Spleen (tissue), 11 donors: ENCODE results near the gene SEC14L2. TPM values are rescaled to one million over a fixed set of nuclear protein-coding genes. Genes with fewer than 3 reads are reported as not detected.
"Not testable (repeated sequence)": the region's sequence is repeated elsewhere in the genome, so short reads cannot be mapped to it uniquely, and the experiment has no call there.

Experiments
- DNase-seq: peaks from one replicate; pipeline ENCODE4 v3.0.0-alpha.2; 2020
- H3K27ac ChIP-seq, 8 donors: fragments of 200-600 bp; sonication (generic) in 7 of 8; 1 replicate in 4 of 8; 2 replicates in 4 of 8; pipeline versions ENCODE4 v1.5.0 to v1.8.0; 2016 to 2021; ENCODE audit warnings: inconsistent platforms in 4 of 8, mild to moderate bottlenecking in 4 of 8, moderate library complexity in 1 of 8
- H3K27me3 ChIP-seq, 7 donors: fragments of 200-600 bp; sonication (generic) in 6 of 7; replicated peaks in 1 of 7; 1 replicate in 4 of 7; 2 replicates in 3 of 7; pipeline versions ENCODE4 v1.5.0 to v1.8.0; 2016 to 2021; ENCODE audit warnings: inconsistent platforms in 3 of 7, mild to moderate bottlenecking in 1 of 7
- H3K36me3 ChIP-seq, 6 donors: fragments of 200-600 bp; sonication (generic) in 5 of 6; 1 replicate in 4 of 6; 2 replicates in 2 of 6; pipeline versions ENCODE4 v1.5.0 to v1.8.0; 2016 to 2021; ENCODE audit warnings: inconsistent platforms in 2 of 6
- H3K4me1 ChIP-seq, 6 donors: fragments of 200-600 bp; sonication (generic) in 5 of 6; 1 replicate in 3 of 6; 2 replicates in 3 of 6; pipeline versions ENCODE4 v1.5.0 to v1.8.0; 2016 to 2021; ENCODE audit warnings: inconsistent platforms in 3 of 6
- H3K4me3 ChIP-seq, 8 donors: fragments of 200-600 bp; sonication (generic) in 7 of 8; 1 replicate in 4 of 8; 2 replicates in 4 of 8; pipeline versions ENCODE4 v1.5.0 to v1.8.0; 2016 to 2021; ENCODE audit warnings: inconsistent platforms in 4 of 8, mild to moderate bottlenecking in 4 of 8, moderate library complexity in 2 of 8
- H3K9me3 ChIP-seq, 8 donors: fragments of 200-600 bp; sonication (generic) in 7 of 8; 1 replicate in 4 of 8; 2 replicates in 4 of 8; pipeline versions ENCODE4 v1.5.0 to v1.8.0; 2016 to 2021; ENCODE audit warnings: inconsistent platforms in 4 of 8
- POLR2A ChIP-seq, 3 donors: fragments of 450-650 bp; IDR thresholded peaks; one replicate each; pipeline ENCODE4 v1.5.1; 2017; ENCODE audit warnings: antibody characterized with exemption in 3 of 3, mild to moderate bottlenecking in 1 of 3
- POLR2AphosphoS5 ChIP-seq, 3 donors: sonication (generic); formaldehyde crosslinking; IDR thresholded peaks; one replicate each; pipeline ENCODE4 v1.5.1; 2017; ENCODE audit warnings: antibody characterized with exemption in 3 of 3
- WGBS, 5 donors: extraction: QIAGEN DNeasy Blood & Tissue Kit in 3 of 5; methylation state at CpG; one replicate each; pipeline versions ENCODE4 v1.1.5 to v1.1.7; 2013 to 2018; 5-methylcytosine and 5-hydroxymethylcytosine counted together
- intact Hi-C: fragments of 100-400 bp; cut with DNase I; formaldehyde crosslinking; loops from one replicate; pipeline ENCODE4 v1.15.0; 2023; ENCODE audit warnings: low total_unique reads
- polyA plus RNA-seq, 3 donors: library from polyadenylated mRNA; stranded (reverse); fragments of 200-250 nt; gene quantifications; one replicate each; pipeline ENCODE4 v1.2.1, GENCODE V29; 2013
- total RNA-seq, 7 donors: library from RNA; depleted of rRNA in 3 of 7; stranded (reverse); fragments of >200 nt in 3 of 7; fragmentation: NEBNext Ultra II Directional in 4 of 7; extraction: Animal tissue kit (Norgen Biotek cat#: 25700) in 4 of 7; gene quantifications; one replicate each; pipeline versions ENCODE4 v1.1.0 to v1.2.1, GENCODE V29; 2016 to 2021
- TF ChIP-seq, protein P1 (sequence below), 11 experiments: fragments of 200-600 bp in 7 of 11; fragments of 450-650 bp in 4 of 11; sonication (generic) in 4 of 11; IDR thresholded peaks in 8 of 11; conservative IDR thresholded peaks in 3 of 11; 1 replicate in 7 of 11; 2 replicates in 4 of 11; pipeline versions ENCODE4 v1.4.0 to v1.8.0; 2016 to 2021; ENCODE audit warnings: antibody characterized with exemption in 11 of 11, inconsistent platforms in 4 of 11, mild to moderate bottlenecking in 1 of 11
- donor health status: healthy with polysubstance abuse.
- donor health status: DM: no; HTN: no; CAD: no; lungs with moderate emphysema.
- donor health status: DM: no; HTN: no; CAD: no.
- donor health status: Bipolar disorder and iron deficiency.
- donor health status: healthy.
- donor health status: DM: no; HTN: no; CAD: no.
- donor health status: DM: yes; HTN: yes; CAD: no.

The SEC14L2 gene
- total and polyA plus RNA-seq, 10 donors, result 0.52 to 6.1 (median 1.7) TPM

DNA sequence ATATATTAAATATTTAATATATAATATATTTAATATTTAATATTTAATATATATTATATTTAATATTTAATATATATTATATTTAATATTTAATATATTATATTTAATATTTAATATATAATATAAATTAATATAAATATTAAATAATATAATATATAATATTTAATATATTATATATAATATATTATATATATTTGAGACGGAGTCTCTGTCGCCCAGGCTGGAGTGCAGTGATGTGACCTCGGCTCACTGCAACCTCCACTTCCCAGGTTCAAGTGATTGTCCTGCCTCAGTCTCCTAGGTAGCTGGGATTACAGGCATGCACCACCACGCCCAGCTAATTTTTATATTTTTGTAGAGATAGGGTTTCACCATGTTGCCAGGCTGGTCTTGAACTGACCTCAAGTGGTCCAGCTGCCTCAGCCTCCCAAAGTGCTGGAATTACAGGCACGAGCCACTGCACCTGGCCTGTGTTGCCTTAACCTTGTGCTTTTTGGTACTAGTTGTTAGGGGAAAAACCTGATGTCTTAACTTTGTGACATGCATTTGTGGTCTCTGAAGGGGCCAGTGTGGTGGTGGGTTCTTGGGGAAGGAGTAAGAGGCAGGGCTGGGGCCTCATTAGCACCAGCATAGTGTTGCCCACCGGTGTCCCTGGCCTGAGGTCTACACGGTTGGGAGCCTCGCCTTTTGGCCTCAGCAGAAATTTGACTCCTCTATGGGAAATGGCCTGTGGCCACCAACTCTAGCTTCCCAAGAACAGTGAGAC is 58.4 kb downstream of the SEC14L2 start:
- WGBS, 5 donors, result 88 to 94% (median 92%) methylated on average over 8 of the region's 8 CpGs
- no peak for TF ChIP-seq POLR2AphosphoS5 (IDR thresholded peaks at IDR 0.05)
- TF ChIP-seq, protein P1, sequence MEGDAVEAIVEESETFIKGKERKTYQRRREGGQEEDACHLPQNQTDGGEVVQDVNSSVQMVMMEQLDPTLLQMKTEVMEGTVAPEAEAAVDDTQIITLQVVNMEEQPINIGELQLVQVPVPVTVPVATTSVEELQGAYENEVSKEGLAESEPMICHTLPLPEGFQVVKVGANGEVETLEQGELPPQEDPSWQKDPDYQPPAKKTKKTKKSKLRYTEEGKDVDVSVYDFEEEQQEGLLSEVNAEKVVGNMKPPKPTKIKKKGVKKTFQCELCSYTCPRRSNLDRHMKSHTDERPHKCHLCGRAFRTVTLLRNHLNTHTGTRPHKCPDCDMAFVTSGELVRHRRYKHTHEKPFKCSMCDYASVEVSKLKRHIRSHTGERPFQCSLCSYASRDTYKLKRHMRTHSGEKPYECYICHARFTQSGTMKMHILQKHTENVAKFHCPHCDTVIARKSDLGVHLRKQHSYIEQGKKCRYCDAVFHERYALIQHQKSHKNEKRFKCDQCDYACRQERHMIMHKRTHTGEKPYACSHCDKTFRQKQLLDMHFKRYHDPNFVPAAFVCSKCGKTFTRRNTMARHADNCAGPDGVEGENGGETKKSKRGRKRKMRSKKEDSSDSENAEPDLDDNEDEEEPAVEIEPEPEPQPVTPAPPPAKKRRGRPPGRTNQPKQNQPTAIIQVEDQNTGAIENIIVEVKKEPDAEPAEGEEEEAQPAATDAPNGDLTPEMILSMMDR (IDR thresholded peaks at IDR 0.05 in 8 of 11, conservative IDR thresholded peaks at IDR 0.05 in 3 of 11), result no peak
- no peak for TF ChIP-seq POLR2A (IDR thresholded peaks at IDR 0.05)

DNA sequence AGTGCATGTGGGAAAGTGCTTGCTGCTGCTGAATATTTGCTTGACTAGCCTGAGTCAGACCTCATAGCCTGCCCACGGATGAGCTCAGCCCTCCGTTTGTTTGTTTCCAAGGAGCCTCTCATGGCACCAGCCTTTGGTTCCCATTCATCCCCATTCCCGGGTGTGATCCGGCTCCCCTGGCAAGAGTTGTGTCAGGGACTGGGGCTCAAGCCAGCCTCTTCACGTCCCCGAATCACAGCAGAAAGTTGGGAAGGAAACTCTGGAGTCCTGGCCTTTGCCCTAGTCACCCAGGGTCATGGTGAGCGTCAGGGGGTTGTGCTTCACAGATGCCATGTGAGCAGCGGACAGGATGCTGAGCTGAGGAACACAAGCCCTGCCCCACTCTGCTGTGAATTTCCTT is 61.2 kb downstream of the SEC14L2 start:
- Histone ChIP-seq H3K27me3 (peaks cover 0 to 9% (median 0%) of the 10 kb centered on the region in 7 donors), H3K36me3 (no peaks in the 10 kb centered on the region), H3K4me3 (no peak overlapping the region), H3K9me3 (no peaks in the 10 kb centered on the region), H3K27ac (no peak overlapping the region), H3K4me1 (no peaks in the 10 kb centered on the region)
- intact Hi-C loops, result no loop called here
- TF ChIP-seq POLR2AphosphoS5 (IDR thresholded peaks at IDR 0.05) (no peak), POLR2A (IDR thresholded peaks at IDR 0.05) (no peak)
- TF ChIP-seq, protein P1 (IDR thresholded peaks at IDR 0.05 in 8 of 11, conservative IDR thresholded peaks at IDR 0.05 in 3 of 11), result no peak
- no peak for DNase-seq
- WGBS, 5 donors, result 66 to 84% (median 76%) methylated on average over 5 to 8 of the region's 8 CpGs

More for the DNA sequence above, 58.4 kb downstream of the SEC14L2 start:
- no peak for DNase-seq
- intact Hi-C loops, result no loop called here
- no peaks in the 10 kb centered on the region for H3K9me3 ChIP-seq
- peaks cover 0 to 8% (median 0%) of the 10 kb centered on the region in 7 donors for H3K27me3 ChIP-seq
- no peaks in the 10 kb centered on the region for H3K4me1 ChIP-seq
- no peak overlapping the region for H3K27ac ChIP-seq
- no peak overlapping the region for H3K4me3 ChIP-seq
- H3K36me3 ChIP-seq, result no peaks in the 10 kb centered on the region

DNA sequence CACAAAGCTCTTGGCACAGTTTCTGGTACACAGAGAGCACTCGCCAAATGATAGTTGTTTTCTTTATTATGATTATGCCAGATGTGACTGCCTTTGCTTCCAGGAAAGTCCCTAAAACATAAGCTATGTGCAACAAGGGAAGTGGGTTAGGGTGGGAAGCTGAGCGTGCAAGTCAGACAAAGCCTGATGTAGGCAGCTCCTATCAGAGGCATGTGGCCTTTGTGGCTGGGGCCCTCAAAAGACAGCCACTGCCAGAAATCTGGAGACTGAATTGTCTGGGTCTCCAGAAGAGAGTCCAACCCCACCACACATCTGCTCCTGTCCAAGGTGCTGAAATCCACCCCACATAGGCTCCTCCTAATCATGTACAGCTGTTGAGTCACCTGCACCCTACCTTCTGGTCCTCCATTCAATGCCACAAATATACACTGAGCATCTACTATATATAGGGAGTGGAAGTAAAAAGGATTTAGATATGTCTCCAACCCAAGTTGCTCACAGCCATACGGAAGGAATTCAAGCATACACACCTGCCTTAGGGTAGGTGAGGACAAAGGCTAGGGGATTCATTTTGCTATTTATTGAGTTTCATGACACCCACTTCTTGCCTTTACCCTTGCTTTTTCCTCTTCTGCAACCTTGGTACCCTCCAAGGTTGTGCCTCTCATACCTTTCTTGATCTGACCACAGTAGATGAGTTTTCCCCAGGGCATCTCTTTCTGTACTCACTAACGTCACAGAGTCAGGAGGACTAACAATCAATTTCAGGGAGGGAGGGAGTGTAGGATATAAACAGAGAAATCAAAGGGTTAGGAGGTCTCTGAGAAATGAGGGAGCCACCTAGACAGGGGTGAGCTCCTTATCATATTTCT is 62.6 kb downstream of the SEC14L2 start:
- TF ChIP-seq POLR2AphosphoS5 (IDR thresholded peaks at IDR 0.05) (no peak), POLR2A (IDR thresholded peaks at IDR 0.05) (no peak)
- TF ChIP-seq, protein P1 (IDR thresholded peaks at IDR 0.05 in 8 of 11, conservative IDR thresholded peaks at IDR 0.05 in 3 of 11), result no peak
- Histone ChIP-seq H3K27ac (no peak overlapping the region), H3K4me1 (no peaks in the 10 kb centered on the region), H3K9me3 (no peaks in the 10 kb centered on the region), H3K4me3 (no peak overlapping the region), H3K36me3 (no peaks in the 10 kb centered on the region), H3K27me3 (peaks cover 0 to 9% (median 0%) of the 10 kb centered on the region in 7 donors)
- intact Hi-C loops, result no loop called here
- no peak for DNase-seq
- 45 to 73% (median 64%) methylated on average over 4 of the region's 4 CpGs for whole genome bisulfite sequencing, 5 donors

DNA sequence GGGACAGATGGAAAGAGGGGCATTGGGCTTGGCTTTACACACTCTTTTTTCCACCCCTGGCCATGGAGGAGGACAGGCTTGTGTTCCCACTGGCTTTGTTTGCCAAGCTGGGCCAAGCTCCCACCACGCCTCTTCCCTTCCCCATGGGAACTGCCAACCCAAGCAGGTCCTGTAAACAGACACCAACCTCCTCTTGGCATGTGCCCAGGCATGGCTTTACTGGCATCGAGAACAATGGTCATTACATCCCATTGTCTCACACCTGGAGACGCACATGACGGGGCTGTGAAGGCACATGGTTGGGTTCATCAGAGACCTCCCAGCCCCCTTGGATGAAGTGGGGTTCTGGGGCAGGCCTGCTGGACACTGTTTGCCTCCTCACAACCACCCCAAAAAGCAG is 63.3 kb downstream of the SEC14L2 start:
- Histone ChIP-seq H3K27ac (no peak overlapping the region), H3K27me3 (peaks cover 0 to 10% (median 0%) of the 10 kb centered on the region in 7 donors), H3K4me1 (no peaks in the 10 kb centered on the region), H3K36me3 (no peaks in the 10 kb centered on the region), H3K9me3 (no peaks in the 10 kb centered on the region), H3K4me3 (no peak overlapping the region)
- TF ChIP-seq POLR2AphosphoS5 (IDR thresholded peaks at IDR 0.05) (no peak), POLR2A (IDR thresholded peaks at IDR 0.05) (no peak)
- TF ChIP-seq, protein P1 (IDR thresholded peaks at IDR 0.05 in 8 of 11, conservative IDR thresholded peaks at IDR 0.05 in 3 of 11), result no peak
- intact Hi-C loops, result no loop called here
- no peak for DNase-seq
- 67 to 93% (median 86%) methylated on average over 1 to 4 of the region's 4 CpGs for WGBS, 5 donors

DNA sequence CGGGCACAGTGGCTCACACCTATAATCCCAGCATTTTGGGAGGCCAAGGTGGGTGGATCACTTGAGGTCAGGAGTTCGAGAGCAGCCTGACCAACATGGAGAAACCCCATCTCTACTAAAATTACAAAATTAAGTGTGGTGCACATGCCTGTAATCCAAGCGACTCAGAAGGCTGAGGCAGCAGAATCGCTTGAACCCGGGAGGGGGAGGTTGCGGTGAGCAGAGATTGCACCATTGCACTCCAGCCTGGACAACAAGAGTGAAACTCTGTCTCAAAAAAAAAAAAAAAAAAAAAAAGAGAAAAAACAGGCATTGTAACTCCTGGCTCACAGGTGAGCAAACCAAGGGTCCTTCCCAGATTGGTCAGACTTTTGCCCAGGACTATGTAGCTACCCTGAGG is 63.7 kb downstream of the SEC14L2 start:
- H3K4me3 ChIP-seq, DNase-seq, H3K4me1 ChIP-seq, intact Hi-C loops, H3K9me3 ChIP-seq, H3K36me3 ChIP-seq, H3K27ac ChIP-seq, H3K27me3 ChIP-seq: not testable (repeated sequence)
- 74 to 91% (median 85%) methylated on average over 6 of the region's 6 CpGs for WGBS, 5 donors
